Mesenteric fat pad (tissue), 1 donor: ENCODE data around the gene GBF1. TPM values are rescaled to one million over a fixed set of nuclear protein-coding genes. Genes with fewer than 3 reads are reported as not detected.

Source experiments
- DNase-seq: peaks from one replicate; pipeline ENCODE4 v3.0.0-alpha.2; 2020; ENCODE audit warnings: low spot score
- total RNA-seq: library from RNA; stranded (reverse); fragmentation: NEBNext Ultra II Directional; extraction: Animal tissue kit (Norgen Biotek cat#: 25700); gene quantifications from one replicate; pipeline ENCODE4 v1.2.1, GENCODE V29; 2021
- donor health status: DM: yes; HTN: yes; CAD: no.

Gene GBF1
- total RNA-seq, 1 donor from 2014 or later = 34.9 TPM

DNA sequence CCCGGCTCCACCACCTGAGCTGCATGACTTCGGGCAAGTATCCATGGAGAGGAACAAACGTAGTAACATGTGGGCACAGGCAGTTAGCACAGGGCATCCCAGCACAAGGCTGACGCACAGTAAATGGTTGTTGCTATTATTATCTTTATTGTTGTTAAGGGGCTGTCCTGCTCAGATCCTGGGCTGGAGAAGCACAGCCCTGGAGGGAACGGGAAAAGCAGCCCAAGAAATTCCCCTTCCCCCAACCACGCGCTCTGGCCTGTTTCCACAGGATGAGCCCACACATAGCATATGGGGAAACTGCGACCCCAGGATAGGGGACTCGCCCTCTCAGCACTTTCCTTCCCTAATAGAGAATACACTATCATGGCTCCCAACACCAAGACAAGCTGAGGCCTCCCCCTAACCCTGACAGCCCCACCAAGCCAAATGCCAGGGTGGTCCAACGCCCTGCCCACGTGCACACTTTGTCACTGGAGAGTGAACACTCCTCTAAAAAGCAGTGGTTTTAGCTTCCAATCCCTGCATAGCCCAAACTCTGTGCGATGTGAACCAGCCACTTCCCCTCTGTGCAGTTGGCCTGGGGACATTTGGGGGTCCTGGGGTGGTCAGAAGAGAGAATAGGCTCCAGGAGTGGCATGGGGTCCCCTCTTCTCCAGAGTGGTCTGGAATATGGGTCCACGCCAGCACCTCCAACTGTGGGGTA, 162.2 kb downstream of the GBF1 start:
- no peak for DNase-seq

GRCh38 chr10:102408131-102408727, 162.9 kb downstream of the GBF1 start:
- DNase-seq = no peak

DNA sequence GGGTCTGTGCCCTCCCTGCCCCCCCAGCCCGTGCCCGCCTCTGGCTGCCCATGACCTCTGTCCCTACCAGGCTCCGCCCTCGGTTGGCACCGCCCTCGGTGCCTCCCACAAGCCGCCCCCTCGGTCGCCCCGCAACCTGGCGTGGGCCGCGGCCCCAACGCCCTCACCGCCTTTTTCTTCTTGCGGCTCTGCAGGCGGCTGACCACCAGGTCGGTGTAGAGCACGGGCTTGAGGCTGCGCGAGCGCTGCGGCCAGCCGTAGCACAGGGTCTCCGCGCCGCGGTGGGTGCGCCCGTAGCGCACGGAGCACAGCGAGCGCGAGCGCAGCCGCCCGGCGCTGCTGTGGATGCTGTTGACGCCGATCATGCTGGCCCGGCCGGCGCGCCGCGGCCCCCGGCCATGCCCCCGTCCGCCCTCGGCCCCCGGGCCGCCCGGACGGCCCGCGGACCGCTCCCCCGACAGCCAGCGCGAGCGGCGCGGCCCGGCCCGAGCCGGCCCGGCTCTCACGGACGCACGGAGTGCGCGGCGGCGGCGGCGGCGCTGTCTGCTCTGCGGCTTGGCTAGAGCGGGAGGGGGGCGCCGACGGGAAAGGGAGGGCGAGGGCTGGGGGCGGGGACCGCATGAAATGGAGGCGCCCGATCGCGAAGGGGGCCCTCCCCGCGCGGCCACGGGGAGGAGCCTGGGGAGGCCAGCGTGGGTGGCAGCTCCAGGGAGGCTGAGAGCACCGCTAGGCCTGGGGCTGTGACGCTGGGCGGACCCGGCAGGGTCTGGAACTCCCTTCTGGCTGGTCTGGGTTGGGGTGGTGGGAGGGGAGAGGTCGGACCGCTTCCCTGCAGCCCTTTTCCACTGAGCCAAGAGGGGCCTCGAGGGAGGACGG, 163.6 kb downstream of the GBF1 start:
- DNase-seq = no peak

GRCh38 chr10:102409604-102410428, 164.5 kb downstream of the GBF1 start:
- DNase-seq = no peak

- DNase-seq = no peak
These were observed 165.2 kb downstream of the GBF1 start for GRCh38 chr10:102410429-102411073.

- no peak for DNase-seq
These were observed 166.3 kb downstream of the GBF1 start for GRCh38 chr10:102411341-102412255.

DNA sequence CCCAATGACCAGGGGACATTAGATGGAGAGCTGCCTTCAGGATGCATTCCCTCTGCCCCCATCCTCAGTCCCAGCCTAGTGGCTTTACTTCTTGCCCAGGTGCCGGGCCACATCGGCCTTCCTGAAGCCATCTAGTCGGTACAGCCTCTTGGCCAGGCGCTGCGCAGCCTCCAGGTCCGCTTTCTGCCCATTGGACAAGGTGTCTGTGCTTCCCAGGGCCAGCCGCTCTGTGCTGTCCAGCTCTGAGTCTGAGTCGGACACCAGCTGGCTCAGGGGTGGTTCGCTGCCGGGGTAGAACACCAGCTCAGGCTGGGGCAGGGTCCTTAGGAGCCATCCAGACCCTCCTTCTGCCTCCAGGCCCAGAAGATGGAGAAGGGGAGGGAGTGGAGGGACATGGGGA, 167.0 kb downstream of the GBF1 start:
- DNase-seq = no peak

GRCh38 chr10:102413053-102413705, 167.8 kb downstream of the GBF1 start:
- DNase-seq = no peak

GRCh38 chr10:102413806-102414561, 168.7 kb downstream of the GBF1 start:
- DNase-seq = no peak

GRCh38 chr10:102414749-102415148, 169.4 kb downstream of the GBF1 start:
- no peak for DNase-seq

DNA sequence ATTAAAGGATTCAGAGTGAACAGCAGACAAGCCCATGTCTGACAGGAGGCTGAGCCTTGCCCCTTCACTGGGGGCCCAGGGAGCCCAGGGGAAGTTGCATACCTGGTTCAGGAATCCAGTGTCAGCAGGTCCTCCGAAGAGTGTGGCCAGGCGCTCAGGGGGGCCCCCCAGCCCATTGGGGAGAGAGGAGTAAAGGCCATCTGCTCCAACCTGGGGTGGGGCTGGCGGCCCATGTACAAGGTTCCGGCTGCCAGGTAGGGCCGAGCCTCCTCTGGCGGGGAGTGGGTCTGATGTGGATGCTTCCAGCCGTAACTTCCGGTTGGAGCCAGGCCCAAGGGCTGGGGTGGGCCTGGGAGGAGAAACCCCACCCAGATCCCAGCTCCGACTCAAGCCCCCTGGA, 171.0 kb downstream of the GBF1 start:
- no peak for DNase-seq

DNA sequence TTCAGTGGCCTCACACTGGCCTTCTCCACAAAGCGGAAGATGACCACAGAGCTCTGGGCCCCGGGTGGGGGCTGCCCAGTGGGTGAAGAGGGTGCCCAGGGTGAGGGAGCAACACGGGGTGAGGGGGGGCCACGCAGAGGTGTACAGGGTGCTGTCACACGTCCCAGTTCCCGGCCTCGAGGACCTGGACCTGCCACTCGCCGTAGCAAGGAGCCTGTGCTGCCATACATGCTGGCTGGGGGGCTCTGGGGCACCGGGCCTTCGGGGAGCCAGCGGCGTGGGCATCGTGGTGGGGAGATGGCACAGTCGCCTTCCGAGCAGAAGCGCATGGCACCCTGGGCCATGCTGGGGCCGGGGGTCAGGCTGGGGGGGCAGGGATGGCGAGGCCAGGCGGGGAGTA, 171.4 kb downstream of the GBF1 start:
- DNase-seq = no peak

DNA sequence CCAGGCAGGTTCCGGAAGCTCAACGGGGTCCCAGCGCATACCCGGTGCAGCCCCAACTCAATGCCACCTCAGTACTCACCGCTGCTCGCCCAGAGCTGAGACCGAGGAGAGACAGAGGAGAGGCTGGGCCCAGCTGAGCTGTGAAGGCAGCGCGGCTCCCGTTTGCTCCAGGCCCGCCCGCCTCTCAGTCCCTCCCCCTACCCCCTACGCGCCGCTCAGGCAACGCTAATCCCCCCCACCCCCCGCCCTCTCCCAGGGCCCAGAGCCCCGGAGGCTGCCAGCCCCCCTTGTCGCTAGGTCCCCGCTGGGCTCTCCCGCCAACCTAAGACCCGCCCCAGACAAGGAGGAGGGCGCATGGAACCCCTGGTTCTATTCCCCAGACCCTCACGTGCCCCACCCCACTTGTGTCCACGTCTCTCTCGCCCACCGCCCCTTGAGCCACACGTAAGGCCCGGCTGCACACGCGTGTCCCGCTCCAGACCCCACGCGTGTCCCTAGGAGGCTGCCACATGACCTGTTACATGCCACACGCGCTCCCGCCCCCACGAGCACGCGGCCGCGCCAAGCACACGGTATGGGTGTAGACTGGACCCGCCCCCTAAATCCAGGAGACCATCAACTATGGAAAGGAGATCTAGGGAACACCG, 173.4 kb downstream of the GBF1 start, which contains the start of gene PSD:
Gene PSD, minus strand, starts transcription at position 164 of the 647 bp plus-strand sequence. CDS start 1,747 bp downstream, outside the sequence.
- DNase-seq = no peak

DNA sequence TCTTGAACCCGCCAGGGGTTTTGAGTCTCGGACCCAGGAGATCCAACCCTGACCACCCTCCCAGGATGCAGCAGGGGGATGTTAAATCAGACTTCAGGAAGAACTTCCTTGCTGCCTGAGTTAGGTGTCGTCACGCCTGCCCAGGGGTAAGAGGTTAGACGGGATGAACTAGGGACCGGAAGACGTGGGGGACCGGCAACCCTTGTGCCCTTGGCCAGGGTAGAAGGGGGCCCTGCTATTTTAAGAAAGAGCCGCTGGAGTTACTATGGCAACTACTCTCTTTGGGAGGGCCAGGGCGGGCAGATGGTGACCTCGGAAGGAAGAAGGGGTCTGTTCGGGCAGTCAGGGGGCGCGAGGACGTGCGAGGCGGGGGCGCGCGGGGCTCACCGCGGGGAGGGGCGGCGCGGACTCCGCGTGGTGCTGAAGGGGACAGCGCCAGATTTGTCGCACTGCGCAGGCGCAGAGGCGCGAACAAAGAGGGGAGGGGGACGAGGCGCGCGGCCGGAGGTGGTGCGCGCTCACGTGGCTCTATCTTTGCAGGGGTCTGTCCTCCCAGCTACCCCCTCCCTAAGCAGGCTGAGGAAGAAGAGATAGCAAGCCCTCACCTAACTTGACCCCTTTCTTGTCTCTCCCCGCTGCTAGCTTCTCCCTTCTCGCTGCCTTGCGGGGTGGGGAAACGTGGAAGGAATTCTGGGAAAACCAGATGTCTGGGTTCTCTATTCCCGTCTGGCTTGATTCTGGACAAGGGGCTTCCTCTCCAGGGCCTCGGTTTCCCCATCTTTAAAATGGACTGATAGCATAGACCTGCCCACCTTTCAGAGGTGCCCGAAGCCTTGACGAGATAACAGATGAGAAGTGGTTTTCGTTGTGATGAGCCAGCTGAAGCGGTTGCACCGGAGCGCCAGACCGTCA, 174.2 kb downstream of the GBF1 start:
- DNase-seq = no peak

DNA sequence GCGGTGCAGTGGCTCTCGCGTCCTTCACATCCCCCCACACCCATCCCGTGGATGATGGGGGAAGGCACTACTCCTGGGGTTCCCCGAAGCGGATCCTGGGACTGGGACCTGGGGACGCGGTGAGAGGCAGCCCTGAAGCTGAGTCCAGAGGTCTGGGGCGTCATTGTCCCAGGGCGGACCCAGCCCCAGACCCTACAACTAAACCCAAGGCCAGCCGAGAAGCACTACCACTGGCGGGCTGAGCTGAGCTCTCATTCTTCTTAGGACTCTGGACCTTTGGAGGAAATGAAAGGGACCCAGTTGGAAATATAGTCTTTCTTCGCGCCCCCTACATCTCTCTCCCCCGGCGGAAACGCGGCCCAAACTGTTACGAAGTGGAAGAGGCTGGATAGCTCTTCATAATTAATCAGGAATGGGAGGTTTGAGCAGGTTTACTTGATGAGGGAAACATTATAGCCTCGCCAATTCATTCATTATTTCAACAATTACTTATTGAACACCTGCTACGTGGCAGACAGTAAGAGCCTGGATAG, 174.9 kb downstream of the GBF1 start:
- no peak for DNase-seq
